ENCODE results near the gene SLC12A8.

SLC12A8 gene

GRCh38 chr3:125054062-125054448 is 158.5 kb downstream of the SLC12A8 start:
- DNase-seq, result no peak

DNA sequence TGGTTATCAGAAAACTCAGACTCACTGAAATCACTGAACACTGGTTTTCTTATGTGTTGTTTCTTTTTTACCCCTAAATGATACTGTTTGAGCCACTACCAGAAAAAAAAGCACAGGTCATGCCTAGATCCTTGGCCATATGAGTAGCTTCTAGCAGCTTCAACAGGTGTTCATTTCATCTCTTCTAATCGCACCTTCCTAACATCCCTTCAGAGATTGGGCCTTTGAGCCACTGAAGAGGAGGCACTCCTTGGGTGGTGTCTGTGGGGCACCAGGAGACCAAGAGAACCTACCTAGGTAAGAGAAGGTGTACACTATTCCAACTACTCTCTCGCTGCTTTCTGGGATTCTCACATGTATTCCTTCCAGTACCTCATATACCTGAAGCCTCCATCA is 159.2 kb downstream of the SLC12A8 start:
- DNase-seq, result no peak

- DNase-seq, result no peak
These were observed 159.8 kb downstream of the SLC12A8 start for GRCh38 chr3:125052624-125053303.

- no peak for DNase-seq
These were observed 160.6 kb downstream of the SLC12A8 start for GRCh38 chr3:125051715-125052581.

DNA sequence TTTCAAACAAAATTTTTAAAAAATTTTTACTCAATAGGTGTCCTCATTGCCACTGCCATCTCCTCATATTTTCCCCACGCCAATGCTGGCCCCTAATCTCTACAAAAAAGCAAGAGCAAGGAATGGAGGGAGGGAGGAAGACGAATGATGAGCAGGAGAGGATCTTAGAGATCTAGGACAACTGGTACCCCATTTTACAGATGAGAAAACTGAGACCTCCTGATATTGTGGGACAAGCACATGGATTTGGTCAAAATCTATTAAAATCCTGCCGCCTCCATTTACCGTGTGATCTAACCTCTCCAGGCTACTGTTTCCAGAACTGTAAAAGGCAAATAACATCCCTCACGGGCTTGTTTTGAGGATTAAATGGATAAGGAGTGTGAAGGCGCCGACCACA is 161.3 kb downstream of the SLC12A8 start:
- no peak for DNase-seq

GRCh38 chr3:125050488-125051090 is 162.0 kb downstream of the SLC12A8 start:
- DNase-seq, result no peak

DNA sequence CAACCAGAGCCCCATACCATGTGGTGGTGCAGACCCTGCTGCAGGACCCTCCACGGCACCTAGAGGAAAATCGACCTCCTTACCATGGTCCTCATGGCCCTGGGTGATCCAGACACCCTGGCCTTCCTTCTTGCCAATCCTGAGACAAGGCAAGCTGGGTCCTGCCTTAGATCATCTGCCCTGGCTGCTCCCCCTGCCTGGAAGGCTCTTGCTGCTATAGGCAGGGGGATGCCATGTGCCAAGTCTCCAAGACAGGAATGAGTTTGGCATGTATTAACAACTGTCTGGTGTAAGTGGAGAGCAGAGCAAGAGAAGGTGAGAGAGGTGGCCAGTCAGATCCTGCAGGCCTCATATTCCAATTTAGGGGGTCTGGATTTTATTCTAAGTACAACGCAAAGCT is 164.3 kb downstream of the SLC12A8 start:
- no peak for DNase-seq

- DNase-seq, result no peak
These were observed 166.6 kb downstream of the SLC12A8 start for GRCh38 chr3:125045965-125046364.

DNA sequence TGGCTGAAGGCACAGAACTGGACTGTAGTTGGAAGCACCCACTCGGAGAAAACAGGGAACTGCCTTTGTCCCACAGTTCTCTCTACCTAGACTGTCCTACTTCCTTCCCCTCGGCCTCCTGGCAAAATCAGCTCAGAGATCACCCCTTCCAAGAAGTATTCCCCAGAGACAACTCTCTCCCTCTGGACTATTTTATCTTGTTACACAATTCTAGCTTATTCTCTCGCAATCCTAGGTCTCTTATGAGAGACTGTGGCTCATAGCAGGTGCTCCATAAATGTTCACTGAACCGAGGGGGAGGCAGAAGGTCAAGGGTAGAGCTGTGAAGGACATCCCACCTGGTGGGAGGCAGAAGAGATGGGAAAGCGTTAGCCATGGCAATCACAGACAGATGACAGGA is 167.4 kb downstream of the SLC12A8 start:
- DNase-seq, result no peak

DNA sequence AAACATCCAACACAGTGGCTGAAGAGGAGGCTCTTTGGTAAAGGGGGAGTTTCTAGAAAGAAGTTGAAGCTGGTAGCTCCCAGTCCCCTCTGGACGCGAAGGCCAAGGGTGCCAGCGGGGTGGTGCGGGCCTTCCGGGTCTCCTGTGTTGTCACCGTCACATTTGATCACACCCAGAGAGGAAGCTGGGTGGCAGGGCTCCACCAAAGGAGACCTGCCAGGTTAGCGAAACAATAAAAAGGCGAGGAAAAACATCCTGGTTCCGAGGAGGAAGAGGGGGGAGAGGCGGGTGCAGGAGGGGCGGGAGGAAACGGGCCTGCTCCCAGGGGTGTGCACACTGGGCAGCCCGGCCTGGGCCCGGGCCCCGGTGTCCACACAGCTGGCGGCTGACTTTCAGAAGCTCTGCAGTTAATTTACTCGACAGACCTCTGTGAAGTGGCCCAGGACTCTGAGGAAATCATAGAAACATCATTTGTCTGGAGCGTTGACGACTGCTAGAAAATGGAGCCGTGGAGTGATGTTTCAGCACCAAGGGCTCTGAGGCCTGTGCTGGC is 168.9 kb downstream of the SLC12A8 start:
- no peak for DNase-seq

GRCh38 chr3:125042725-125043406 is 169.7 kb downstream of the SLC12A8 start:
- DNase-seq, result no peak

GRCh38 chr3:125039131-125040100 is 173.1 kb downstream of the SLC12A8 start:
- DNase-seq, result no peak

DNA sequence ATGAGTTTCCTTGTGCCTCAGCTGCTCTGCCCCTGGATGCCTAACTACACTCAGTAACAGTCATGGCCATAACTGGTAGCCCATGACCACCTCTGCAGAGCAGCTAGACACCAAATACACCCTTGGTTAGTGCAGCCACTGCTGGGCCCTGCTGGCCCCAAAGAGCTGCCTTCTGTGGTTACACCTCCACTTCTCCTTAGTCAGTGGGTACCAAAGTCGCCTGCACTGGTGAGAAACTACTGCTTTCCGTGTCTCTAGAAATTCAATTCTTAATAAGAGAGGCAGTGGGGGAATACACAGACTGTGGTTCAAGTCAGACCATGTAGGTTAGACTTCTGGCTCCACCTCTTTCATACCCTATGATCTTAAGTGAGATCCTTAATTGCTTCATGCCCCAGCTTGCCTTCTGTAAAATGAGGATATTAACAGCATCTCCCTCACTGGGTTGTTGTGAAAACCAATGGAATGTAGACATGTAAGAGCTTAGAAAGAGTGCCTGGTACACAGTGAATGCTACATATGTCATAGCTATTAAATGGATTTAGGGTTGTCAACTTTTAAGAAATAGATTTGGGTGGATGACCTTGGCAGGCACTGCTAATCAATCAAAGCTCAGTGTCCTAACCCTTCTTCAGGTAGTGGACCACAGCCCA is 174.9 kb downstream of the SLC12A8 start:
- DNase-seq, result no peak

DNA sequence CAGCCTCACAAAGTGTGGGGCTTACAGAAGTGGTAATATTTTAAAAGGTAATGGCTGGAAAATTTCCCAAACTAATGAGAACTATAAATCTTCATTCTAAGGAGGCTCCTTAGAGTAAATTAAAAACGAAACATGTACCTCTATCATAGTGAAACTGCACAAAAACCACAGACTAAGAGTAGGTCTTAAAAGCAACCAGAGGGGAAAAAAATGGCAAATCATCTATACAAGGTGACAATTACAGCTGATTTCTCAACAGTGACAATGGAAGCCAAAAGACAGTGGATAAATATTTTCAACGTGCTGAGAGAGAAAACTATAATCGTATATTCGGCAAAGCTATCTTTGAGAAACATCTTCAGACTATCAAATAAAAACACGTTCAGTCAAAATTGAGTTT is 177.3 kb downstream of the SLC12A8 start:
- no peak for DNase-seq

GRCh38 chr3:125033616-125034015 is 178.9 kb downstream of the SLC12A8 start:
- no peak for DNase-seq

DNA sequence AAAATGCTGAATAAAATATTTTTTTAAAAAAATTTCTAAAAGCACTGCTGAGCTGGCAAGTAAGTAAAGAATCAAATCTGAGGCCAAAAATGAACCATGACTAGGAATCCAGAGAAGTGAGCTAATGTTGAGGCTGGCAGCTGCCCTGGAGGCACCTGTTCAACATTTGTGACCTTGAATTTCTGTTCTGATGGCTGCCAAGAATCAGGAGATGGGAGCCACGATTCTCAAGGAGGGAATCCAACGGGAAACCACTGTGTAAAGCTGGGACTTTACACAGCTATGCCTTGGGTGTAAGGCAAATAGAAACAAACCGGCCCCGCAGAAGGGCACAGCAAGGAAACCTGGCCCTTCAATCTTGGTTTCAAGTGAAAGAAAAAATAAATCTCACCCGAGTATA is 179.4 kb downstream of the SLC12A8 start:
- no peak for DNase-seq

GRCh38 chr3:125032683-125033082 is 179.9 kb downstream of the SLC12A8 start:
- no peak for DNase-seq

Measured in right kidney (tissue), 1 donor.